Epithelial cell of prostate (primary cell): ENCODE data around the gene TMEM184B.
A peak's percentile ranks its signal among the peaks of the same experiment; 100 is the strongest.
"Not testable (repeated sequence)": the region's sequence is repeated elsewhere in the genome, so short reads cannot be mapped to it uniquely, and the experiment has no call there.

Source experiments
- DNase-seq: peaks from one replicate; pipeline ENCODE4 v3.0.0-alpha.2; 2011; ENCODE audit warnings: low read depth, low spot score
- H3K27ac ChIP-seq: fragments of 450-650 bp; 2 replicates; pipeline ENCODE4 v1.5.1; 2017; ENCODE audit warnings: mild to moderate bottlenecking

The TMEM184B gene

DNA sequence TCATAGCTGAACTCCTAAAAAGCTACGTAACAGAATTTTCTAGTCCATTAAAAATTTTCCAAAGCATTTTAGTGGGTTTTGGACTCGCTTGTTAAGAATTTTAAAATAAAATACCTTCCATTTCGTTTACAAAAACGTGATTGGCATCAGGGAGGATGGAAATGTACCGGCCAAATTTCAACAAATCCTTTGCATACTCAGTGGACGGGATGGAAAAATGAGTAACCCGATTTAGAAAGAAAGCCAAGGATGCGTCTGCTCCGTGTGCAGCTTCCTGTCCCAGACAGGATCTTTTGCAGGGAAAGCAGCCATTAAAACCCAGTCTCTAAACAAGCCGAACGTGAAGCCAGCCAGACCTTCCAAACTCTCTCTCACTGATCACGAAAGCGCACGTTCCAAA lies 15.6 kb downstream of the TMEM184B start:
- no peak for DNase-seq
- no peak overlapping the region for H3K27ac ChIP-seq

DNA sequence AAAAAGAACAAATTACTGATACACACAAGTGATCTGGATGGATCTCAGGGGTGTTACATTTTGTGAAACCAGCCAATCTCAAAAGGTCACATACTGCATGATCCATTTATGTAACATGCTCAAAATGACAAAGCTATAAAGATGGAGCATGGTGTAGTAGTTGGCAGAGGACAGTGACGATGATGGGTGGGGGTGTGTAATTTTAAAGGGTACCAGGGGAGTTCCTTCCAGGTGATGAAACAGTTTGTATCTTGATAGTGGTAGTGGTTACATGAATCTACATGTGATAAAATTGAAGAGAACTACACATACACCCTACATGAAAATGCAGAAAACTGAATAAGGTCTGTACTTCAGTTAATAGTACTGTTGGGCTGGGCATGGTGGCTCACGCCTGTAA lies 17.1 kb downstream of the TMEM184B start:
- no peak for DNase-seq
- H3K27ac ChIP-seq: no peak overlapping the region

DNA sequence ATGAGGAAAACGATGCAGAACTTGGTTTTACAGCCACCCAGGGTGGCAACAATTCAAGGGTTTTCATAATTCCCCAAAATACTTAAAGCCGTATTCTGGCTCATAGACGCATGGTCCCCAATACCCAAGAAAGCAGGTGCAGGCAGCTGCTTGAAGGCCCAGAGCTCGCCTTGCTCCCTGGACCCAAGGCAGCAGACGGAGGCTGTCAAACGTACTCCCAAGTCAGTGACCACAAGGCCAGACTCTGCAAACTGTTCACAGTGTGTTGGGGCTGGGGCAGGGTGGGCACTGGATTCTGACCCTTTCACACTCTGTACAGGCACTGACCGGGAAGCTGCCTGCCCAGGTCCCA lies 21.5 kb downstream of the TMEM184B start:
- no peak overlapping the region for H3K27ac ChIP-seq
- DNase-seq: no peak

DNA sequence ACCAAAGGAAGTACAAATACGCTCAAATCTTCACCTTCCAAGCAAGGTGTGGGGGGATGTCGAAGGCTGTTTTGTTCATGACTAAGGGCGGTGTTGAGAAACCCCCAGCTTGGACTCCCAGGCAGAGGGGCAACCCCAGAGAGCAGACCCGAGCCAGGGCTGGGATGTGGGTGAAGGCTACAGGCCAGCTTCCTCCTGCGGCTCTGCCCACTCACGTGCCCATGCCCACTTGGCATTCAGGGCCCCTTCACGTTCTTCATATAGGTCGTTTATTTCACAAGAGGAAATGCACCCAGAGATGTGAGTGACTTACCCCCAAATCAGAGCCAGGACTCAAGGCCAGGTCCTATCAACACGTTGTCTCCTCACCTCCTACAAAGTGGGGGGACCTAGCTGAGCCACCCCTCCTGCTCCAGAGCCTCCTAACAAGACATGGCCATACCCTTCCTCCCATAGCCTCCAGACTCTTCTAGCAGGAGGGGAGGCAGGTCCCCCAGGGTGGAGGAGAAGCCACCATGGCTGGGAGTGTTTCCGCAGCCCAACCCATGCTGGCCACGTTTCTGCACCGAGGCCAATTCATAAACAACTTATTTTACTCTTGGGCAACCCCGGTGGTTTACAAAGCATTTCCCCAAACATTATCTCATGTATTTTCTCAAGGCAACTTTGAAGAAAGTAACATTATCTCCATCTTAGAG lies 22.0 kb downstream of the TMEM184B start:
- DNase-seq: no peak
- no peak overlapping the region for H3K27ac ChIP-seq

DNA sequence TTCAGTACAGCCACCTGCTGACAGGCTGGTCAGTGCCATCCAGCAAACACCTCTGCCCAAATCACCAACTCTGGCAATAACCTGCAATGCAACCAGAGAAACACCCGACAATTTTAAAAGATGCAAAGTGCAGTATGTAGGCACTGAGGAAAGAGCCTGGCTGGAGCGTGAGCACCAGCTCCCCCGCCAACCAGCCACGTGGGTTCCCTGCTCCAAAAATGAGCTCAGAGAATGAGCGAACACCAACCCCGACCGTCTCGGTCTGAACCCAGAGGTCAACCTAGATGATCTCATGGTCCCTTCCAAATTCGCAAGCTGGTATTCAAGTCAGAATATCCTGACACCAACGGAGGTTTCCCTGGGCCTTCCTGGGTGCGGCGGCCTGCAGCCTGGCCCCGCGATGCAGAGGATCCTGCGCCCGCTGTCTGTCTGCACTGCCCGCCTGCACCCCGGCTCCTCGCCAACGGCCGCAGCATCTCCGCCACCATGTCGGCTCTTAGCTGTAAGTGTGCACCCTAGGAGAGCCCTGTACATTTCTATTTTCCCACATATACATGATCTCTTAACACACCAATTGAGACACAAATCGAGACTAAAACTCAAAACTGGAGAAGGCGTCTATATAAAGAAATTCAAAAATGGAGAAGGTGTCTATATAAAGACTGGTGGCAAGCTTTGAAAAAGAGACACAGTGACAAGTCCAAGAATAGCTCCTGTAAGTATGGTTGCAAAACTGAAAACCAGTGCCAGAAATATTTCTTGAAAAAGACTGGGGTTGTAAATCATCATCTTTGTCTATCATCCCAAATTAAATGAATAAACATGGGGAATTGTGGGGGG lies 22.8 kb downstream of the TMEM184B start:
- no peak for DNase-seq
- no peak overlapping the region for H3K27ac ChIP-seq

DNA sequence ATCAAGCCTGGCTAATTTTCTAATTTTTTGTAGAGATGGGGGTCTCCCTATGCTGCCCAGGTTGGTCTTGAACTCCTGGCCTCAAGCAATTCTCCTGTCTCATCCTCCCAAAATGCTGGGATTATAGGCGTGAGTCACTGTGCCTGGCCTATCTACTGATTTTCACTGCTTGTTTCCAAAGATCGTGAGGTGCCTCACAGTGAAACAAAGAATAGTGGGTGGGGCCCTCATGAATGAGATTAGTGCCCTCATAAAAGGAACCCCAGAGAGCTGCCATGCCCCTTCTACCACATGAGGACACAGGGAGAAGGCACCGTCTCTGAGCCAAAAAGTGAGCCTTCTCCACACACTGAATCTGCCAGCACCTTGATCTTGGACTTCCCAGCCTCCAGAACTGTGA lies 23.5 kb downstream of the TMEM184B start:
- H3K27ac ChIP-seq: no peak overlapping the region
- no peak for DNase-seq

DNA sequence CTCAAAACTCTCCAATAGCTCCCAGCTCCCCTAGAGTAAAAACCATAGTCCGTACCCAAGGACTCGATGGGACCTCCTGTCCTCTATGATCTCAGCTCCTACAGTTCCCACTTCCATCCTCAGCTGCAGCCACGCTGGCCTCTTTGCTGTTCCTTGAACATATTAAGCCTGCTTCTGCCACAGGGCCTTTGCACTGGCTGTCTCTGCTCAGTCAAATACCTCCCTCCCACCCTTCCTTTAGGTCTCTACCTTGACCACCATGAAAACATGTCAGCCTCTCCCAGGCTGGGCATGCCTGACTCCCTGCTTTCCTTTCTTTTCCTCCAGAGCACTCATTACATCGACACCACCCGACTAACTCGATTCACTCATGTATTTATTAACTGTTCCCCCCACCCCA lies 24.5 kb downstream of the TMEM184B start:
- no peak for DNase-seq
- no peak overlapping the region for H3K27ac ChIP-seq

DNA sequence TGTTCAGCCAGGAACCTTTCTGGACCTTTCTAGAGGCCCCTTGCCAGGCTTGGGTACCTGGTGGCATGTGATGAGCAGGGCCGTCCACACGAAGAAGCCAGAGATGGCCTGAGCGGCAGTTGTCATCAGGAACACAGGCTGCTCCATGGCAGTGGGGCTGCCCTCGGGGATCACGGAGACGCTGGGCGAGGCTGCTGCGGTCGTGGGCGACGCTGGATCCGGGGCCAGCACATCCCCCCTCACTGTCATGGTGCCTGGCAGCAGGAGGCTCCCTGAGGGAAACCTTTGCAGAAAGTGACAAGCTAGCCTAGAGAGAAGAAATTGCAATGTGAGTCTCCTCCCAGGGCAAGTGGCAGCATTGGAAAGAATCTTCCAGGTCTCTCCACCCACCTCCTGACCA lies 25.1 kb downstream of the TMEM184B start:
- no peak for DNase-seq
- H3K27ac ChIP-seq: no peak overlapping the region

DNA sequence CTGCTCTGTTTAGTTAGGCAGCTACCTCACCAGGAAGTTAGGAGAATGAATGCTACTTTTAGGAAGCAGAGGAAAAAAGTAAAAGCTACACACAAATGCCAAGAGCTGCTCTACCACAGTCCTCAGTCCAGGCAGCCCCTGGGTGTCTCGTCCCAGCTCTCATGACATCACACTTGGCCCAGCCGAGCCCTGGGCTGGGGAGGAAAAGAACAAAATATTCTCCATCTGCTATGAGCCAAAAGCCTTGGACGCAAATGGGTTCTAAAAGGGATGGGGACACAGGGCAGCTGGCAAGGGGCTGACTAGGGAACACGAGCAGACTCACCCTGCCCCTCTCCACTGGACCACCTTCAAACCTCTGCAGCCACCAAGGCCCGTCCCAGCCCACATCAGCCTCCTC lies 26.1 kb downstream of the TMEM184B start:
- H3K27ac ChIP-seq: no peak overlapping the region
- no peak for DNase-seq

DNA sequence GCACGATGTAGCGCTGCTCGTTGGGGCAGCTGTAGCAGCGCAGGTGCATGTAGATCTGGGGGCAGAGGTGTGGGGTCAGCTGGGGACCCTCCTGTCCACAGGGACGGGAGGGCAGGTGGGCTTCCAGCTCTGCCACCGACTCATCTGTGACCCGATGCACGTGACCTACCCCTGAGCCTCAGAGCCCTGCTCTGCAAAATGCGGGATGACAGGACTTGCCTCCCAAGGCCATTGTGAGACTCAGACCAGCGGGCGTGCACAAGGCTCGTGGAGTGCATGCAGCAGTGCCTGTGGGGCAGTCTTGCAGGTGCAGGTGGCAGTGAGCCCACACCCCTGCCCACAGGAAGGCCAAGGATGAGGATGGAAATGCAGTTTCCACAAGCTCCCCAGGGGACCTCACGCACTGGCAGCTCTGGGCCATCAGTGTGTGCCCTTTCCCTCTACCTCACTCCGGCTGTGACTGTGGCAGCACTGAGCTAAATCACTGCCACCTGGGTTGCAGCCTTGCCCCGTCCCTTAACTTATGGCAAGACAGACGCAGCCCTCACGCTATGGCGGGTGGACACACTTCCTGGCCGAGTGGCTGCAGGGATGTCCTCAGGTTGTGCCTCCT lies 26.7 kb downstream of the TMEM184B start:
- H3K27ac ChIP-seq: no peak overlapping the region

DNA sequence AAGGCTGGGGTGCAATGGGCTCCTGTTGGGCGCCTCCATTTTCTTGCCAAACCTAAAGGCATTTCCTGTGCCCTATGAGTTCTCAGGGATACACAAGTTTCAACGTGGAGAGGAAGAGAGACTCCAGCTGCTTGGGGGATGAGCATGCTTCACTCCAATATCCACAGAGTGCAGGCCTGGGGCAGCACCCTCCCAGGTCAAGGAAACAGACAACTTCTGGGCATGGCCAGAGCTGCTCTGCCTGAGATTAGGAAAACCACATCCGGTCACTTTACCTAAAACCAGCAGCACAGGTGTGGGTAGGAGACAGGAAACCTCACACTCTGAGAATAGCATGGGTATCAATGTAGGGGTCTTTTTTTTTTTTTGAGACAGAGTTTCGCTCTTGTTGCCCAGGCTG lies 28.7 kb downstream of the TMEM184B start:
- DNase-seq: no peak
- H3K27ac ChIP-seq: peak overlapping the region; percentile 51

More for the DNA sequence above, 26.7 kb downstream of the TMEM184B start:
- no peak for DNase-seq

DNA sequence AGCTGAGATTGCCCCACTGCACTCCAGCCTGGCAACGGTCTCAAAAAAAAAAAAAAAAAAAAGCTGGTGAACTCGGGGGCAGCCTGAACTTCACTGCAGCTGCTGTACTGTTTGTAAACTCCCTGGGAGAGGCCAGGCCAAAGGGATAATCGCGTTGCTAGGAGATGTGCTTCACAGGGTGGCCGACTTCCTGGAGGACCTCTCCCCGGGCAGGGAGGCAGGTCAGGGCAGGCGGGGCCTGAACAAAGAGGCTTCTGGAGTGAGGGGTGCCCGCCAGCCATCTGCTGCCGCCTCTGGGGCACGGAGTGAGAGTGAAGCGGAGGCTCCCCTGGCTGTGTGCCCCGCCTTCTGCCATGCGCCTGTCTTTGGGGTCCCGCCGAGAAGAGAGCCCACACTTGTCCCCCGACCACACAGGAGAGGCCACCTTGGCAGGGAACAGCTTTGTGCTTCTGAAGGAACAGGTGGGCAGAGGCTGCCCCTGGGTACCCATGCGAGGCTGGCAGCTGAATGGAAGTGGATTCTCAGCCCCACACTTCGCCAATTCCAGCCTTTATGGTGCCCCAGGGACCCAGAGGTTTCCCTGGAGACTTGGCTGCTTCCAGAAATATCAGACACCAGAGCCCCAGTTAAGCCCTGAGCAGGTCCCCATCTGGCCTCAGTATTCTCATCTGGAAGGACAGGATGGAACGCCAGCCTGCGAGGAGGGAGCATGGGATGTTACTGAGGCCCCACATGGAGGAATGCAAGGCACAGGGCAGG lies 29.6 kb downstream of the TMEM184B start:
- DNase-seq: no peak
- peak overlapping the region; percentile 51 for H3K27ac ChIP-seq

DNA sequence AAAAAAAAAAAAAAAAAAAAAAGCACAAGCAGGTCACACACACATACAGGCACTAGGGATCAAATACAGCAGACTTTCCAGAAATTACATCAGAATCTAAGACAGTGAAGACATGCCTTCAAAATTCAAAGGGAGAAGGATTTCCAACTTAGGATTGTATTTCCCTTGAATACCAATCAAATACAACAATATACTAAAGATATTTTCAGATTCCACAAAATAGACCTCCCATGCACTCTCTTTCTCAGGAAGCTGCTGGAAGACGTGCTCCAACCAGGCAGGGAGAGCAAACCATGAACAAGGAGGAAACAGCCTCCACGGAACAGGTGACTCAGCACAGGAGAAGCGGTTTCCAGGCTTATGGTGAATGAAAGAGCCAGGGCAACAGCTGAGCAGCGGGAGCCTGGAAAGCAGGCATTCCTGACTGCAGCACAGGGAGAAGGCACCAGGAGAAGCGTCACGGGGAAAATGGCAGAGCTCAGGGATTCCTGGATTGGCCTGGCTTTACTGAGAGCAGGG lies 32.0 kb downstream of the TMEM184B start:
- no peak for DNase-seq
- peak overlapping the region; percentile 98 for H3K27ac ChIP-seq

DNA sequence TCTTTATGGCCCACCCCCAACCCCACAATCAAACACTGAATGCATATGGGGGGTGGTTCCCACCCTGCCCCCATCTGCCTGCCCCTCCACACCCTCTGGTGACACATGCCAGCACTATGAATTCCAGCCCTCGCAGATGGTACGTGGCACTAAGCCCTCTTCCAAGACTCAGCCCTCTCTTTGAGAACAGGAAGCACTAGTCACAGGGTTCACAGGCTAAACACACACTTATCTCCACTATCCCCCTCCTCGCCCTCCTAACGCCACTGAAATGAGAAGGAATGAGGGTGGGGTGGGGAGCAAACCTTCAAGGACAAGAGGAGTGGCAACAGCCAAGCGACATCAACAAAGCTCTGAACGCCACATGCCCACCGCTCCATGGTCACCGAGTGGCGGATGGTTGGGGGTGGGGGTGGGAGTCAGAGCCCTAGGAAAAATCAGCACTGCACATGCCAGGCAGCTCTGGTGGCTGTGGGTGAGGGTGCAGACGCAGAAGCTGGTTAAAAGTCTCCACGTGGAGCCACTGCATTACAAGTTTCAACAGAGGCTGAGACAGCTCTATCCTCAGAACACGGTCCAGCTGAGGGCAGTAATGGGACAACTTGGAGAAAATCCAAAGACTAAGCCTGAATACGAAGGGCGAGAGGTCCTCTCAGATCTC lies 33.6 kb downstream of the TMEM184B start:
- peak overlapping the region; percentile 98 for H3K27ac ChIP-seq
- DNase-seq: peak; percentile 64

DNA sequence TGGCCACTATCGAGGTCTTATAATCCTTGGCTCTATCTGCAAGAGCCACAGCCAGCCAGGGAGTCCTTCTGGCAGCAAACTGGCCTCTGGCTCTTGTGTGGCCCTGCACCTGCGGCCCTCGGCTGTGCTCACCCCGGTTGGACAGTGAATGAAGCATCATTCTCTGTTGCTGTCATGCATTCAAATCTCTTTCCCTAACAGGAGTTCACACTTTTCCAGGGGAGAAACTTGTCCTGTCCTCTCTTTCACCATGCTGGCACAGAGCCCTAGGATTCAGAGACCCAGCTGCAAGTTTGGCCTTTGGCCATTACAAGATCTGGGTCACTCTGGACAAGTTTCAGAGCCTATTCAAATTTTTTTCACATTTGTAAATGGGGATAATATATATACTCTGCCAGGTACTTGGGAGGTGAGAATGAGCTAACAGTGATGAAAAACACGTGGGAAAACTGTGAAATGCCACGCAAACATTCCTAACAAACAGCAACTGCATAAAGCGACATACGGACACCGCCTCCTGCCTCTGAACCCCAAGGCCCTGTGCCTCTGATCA lies 34.2 kb downstream of the TMEM184B start:
- no peak for DNase-seq
- H3K27ac ChIP-seq: peak overlapping the region; percentile 98

DNA sequence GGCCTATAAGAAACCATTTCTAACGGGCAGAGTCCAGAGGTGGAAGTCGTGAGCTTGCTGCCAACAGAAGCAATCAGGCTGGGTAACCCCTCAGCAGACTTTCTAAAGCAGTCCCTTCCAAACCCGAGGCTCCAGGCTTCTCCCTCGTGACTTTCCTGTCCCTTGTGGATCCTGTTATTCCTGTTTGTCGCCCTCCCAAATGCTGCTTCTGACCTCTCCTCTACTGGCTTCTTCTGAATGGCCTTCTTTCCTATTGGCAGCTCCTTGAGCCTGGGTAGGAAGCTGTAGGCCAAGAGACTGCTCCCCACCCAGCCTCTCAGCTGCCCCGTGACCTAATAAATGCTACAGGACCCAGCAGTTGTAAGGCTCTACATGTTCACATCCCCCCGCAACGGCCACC lies 36.0 kb downstream of the TMEM184B start:
- H3K27ac ChIP-seq: peak overlapping the region; percentile 28

DNA sequence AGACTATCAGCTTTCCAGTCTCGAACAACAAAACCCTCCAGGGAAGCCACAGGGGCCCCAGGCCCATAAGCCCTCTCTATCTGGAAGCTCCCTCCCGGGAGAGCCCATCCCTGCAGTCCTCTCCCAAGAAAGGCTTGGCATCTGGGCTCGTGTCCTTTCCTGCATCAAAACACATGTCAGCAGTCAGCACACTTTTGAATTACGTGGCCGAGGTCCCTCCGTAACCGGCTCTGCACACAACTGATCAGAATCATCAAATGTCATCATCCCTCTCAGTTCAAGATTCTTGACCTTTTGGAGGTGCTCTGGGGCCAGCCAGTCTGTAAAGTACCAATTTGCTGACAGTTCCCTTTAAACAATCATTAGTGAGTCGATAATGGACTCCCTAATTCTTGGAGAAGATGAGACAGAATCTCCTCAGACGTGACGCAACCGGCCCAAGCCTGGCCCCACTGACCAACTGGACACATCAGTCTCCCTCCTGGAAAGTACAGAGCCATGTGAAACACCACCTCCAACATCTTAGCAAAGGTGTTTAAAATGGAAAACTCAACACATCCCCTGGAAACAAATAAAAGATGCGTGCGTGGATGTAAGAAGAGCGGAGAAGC lies 37.5 kb downstream of the TMEM184B start:
- DNase-seq: no peak
- no peak overlapping the region for H3K27ac ChIP-seq

More for the DNA sequence above, 36.0 kb downstream of the TMEM184B start:
- no peak for DNase-seq

DNA sequence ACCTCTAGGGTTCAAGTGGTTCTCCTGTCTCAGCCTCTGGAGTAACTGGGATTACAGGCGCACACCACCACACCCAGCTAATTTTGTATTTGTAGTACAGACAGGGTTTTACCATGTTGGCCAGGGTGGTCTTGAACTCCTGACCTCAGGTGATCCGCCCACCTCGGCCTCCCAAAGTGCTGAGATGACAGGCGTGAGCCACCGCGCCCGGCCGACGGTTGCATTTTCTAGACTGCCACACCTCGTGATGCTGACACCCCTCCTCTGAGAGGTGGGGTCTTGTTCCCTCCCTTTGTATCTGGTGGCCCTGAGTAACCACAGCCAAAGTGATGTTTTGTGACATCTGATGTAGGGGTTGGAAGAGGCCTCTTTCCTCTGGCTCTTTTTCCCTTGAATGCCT lies 39.0 kb downstream of the TMEM184B start:
- not testable (repeated sequence) for DNase-seq, H3K27ac ChIP-seq

DNA sequence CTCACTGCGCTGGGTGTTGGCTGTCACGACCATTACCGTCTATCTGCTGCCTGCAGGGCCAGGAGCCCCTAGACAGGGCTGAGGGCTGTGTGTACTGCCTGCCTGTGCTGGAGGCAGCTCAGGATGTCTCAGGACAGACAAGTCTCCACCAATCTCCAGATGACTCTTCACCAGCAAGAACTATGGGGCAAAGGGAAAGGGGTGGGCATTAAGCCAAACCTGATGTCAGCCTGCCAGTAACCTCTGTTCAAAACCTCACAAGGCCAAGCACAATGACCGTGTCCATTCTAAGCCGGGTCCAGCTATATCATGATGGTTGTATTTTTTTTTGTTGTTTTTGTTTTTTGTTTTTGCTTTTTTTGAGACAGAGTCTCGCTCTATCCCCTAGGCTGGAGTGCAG lies 39.4 kb downstream of the TMEM184B start:
- no peak overlapping the region for H3K27ac ChIP-seq
- no peak for DNase-seq
